ENCODE data around the gene TGFB3.

DNA sequence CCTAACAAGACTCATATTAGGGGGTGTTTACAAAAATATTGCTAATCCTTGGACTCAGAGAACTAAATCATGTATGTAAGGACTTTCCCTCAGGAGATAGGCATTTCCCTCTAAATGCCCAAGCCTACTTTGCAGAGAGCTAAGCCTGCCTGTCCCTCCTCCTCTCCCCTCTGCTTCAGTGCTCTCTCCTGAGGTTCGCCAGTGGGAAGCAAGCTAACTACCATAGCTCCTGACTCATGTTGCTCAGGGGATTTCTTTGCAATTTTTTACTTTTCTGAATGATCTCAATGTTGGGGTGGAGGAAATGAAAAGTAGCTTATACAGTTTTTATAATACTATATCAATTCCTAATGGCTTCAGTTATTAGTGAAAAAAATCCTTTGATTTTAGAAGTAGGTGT lies 33.4 kb upstream of the TGFB3 start:
- TF ChIP-seq, protein P1, sequence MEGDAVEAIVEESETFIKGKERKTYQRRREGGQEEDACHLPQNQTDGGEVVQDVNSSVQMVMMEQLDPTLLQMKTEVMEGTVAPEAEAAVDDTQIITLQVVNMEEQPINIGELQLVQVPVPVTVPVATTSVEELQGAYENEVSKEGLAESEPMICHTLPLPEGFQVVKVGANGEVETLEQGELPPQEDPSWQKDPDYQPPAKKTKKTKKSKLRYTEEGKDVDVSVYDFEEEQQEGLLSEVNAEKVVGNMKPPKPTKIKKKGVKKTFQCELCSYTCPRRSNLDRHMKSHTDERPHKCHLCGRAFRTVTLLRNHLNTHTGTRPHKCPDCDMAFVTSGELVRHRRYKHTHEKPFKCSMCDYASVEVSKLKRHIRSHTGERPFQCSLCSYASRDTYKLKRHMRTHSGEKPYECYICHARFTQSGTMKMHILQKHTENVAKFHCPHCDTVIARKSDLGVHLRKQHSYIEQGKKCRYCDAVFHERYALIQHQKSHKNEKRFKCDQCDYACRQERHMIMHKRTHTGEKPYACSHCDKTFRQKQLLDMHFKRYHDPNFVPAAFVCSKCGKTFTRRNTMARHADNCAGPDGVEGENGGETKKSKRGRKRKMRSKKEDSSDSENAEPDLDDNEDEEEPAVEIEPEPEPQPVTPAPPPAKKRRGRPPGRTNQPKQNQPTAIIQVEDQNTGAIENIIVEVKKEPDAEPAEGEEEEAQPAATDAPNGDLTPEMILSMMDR (IDR thresholded peaks at IDR 0.05; ENCODE audit: low read depth, low read length, poor library complexity, severe bottlenecking): no peak
- no peak for TF ChIP-seq EZH2phosphoT487 (IDR thresholded peaks at IDR 0.05; ENCODE audit: borderline replicate concordance, low read length)

Data from DOHH2 (cell line).